ES-I3 (cell line): ENCODE data around the gene FOXC1.

Experiments used
- H3K36me3 ChIP-seq: 2 replicates; pipeline ENCODE4 v1.6.1; 2013; ENCODE audit warnings: mild to moderate bottlenecking, low read length, control low read depth, moderate library complexity; ENCODE audit not compliant: insufficient read depth
- H3K4me1 ChIP-seq: 2 replicates; pipeline ENCODE4 v1.6.1; 2013; ENCODE audit warnings: mild to moderate bottlenecking, control low read depth, low read length; ENCODE audit not compliant: insufficient read depth
- H3K9ac ChIP-seq: 2 replicates; pipeline ENCODE4 v1.6.1; 2013; ENCODE audit warnings: low read depth, mild to moderate bottlenecking, low read length, moderate library complexity
- H3K9me3 ChIP-seq: 2 replicates; pipeline ENCODE4 v1.6.1; 2013; ENCODE audit warnings: mild to moderate bottlenecking, low read length, moderate library complexity; ENCODE audit not compliant: control insufficient read depth, insufficient read depth

The FOXC1 gene

GRCh38 chr6:1577896-1578745 is 31.6 kb upstream of the FOXC1 start:
- no peak overlapping the region for H3K9ac ChIP-seq
- H3K36me3 ChIP-seq, result no peaks in the 10 kb centered on the region
- H3K9me3 ChIP-seq, result no peaks in the 10 kb centered on the region
- peaks cover 24% of the 10 kb centered on the region for H3K4me1 ChIP-seq

GRCh38 chr6:1579096-1579495 is 30.6 kb upstream of the FOXC1 start:
- Histone ChIP-seq H3K9ac (no peak overlapping the region), H3K4me1 (peaks cover 18% of the 10 kb centered on the region), H3K9me3 (no peaks in the 10 kb centered on the region), H3K36me3 (no peaks in the 10 kb centered on the region)

- no peaks in the 10 kb centered on the region for H3K9me3 ChIP-seq
- H3K9ac ChIP-seq, result no peak overlapping the region
- H3K36me3 ChIP-seq, result no peaks in the 10 kb centered on the region
- H3K4me1 ChIP-seq, result peaks cover 8% of the 10 kb centered on the region; the same call in 1 of the 2 replicates
Observed at GRCh38 chr6:1580109-1580508, 29.6 kb upstream of the FOXC1 start.

GRCh38 chr6:1580585-1580984 is 29.1 kb upstream of the FOXC1 start:
- Histone ChIP-seq H3K9ac (no peak overlapping the region), H3K36me3 (no peaks in the 10 kb centered on the region), H3K4me1 (0 out of 2 replicates have a peak, but pooled peaks cover 4% of the 10 kb centered on the region), H3K9me3 (no peaks in the 10 kb centered on the region)

- H3K9me3 ChIP-seq, result no peaks in the 10 kb centered on the region
- no peak overlapping the region for H3K9ac ChIP-seq
- no peaks in the 10 kb centered on the region for H3K36me3 ChIP-seq
- H3K4me1 ChIP-seq, result 0 out of 2 replicates have a peak, but pooled peaks cover 2% of the 10 kb centered on the region
Observed at GRCh38 chr6:1581120-1581991, 28.4 kb upstream of the FOXC1 start.

GRCh38 chr6:1584146-1584545 is 25.6 kb upstream of the FOXC1 start:
- Histone ChIP-seq H3K4me1 (no peaks in the 10 kb centered on the region), H3K9ac (no peak overlapping the region), H3K9me3 (no peaks in the 10 kb centered on the region), H3K36me3 (no peaks in the 10 kb centered on the region)

- H3K4me1 ChIP-seq, result no peaks in the 10 kb centered on the region
- no peak overlapping the region for H3K9ac ChIP-seq
- H3K9me3 ChIP-seq, result no peaks in the 10 kb centered on the region
- H3K36me3 ChIP-seq, result no peaks in the 10 kb centered on the region
Observed at GRCh38 chr6:1584996-1585668, 24.6 kb upstream of the FOXC1 start.

- no peaks in the 10 kb centered on the region for H3K36me3 ChIP-seq
- no peak overlapping the region for H3K9ac ChIP-seq
- H3K4me1 ChIP-seq, result no peaks in the 10 kb centered on the region
- H3K9me3 ChIP-seq, result no peaks in the 10 kb centered on the region
Observed at GRCh38 chr6:1585669-1586049, 24.1 kb upstream of the FOXC1 start.

GRCh38 chr6:1586256-1586655 is 23.5 kb upstream of the FOXC1 start:
- no peak overlapping the region for H3K9ac ChIP-seq
- H3K4me1 ChIP-seq, result no peaks in the 10 kb centered on the region
- H3K9me3 ChIP-seq, result no peaks in the 10 kb centered on the region
- H3K36me3 ChIP-seq, result no peaks in the 10 kb centered on the region

- Histone ChIP-seq H3K9me3 (no peaks in the 10 kb centered on the region), H3K9ac (no peak overlapping the region), H3K4me1 (no peaks in the 10 kb centered on the region), H3K36me3 (no peaks in the 10 kb centered on the region)
Observed at GRCh38 chr6:1586861-1587450, 22.8 kb upstream of the FOXC1 start.

- Histone ChIP-seq H3K9me3 (no peaks in the 10 kb centered on the region), H3K9ac (no peak overlapping the region), H3K4me1 (no peaks in the 10 kb centered on the region), H3K36me3 (no peaks in the 10 kb centered on the region)
Observed at GRCh38 chr6:1587546-1587945, 22.2 kb upstream of the FOXC1 start.

- no peaks in the 10 kb centered on the region for H3K9me3 ChIP-seq
Observed at GRCh38 chr6:1587977-1588376, 21.7 kb upstream of the FOXC1 start.

GRCh38 chr6:1589208-1589607 is 20.5 kb upstream of the FOXC1 start:
- Histone ChIP-seq H3K9me3 (no peaks in the 10 kb centered on the region), H3K36me3 (no peaks in the 10 kb centered on the region), H3K9ac (no peak overlapping the region), H3K4me1 (no peaks in the 10 kb centered on the region)

More at GRCh38 chr6:1587977-1588376, 21.7 kb upstream of the FOXC1 start:
- Histone ChIP-seq H3K4me1 (no peaks in the 10 kb centered on the region), H3K9ac (no peak overlapping the region), H3K36me3 (no peaks in the 10 kb centered on the region)

- H3K4me1 ChIP-seq, result no peaks in the 10 kb centered on the region
- no peaks in the 10 kb centered on the region for H3K36me3 ChIP-seq
- no peaks in the 10 kb centered on the region for H3K9me3 ChIP-seq
- no peak overlapping the region for H3K9ac ChIP-seq
Observed at GRCh38 chr6:1590580-1590979, 19.1 kb upstream of the FOXC1 start.
